HG02798 (cell line): ENCODE data around the gene HAAO.

ENCODE experiments used
- ATAC-seq: cut with Tn5 transposase; IDR thresholded peaks from one replicate; pipeline ENCODE4 v1.9.1; 2021; ENCODE audit warnings: mild to moderate bottlenecking; ENCODE audit not compliant: unreplicated experiment, poor library complexity

Gene HAAO

DNA sequence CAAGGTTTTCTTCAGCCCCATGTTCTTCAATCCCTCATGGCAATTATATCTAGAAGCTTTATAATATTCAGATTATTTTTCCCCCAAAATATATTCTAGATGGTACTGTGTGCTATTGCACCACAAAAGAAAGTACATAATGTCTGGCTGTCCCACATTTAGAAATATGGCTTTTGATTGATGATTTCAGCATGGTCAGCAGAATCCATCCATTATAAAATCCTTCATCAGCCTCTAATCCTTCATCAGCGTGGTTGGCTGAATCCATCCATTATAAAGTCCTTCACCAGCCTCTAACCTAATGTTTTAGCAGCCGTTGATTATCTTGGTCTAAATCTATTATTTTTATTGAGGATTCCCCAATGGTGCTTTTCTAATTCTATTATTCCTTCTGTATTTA lies 23.3 kb upstream of the HAAO start:
- ATAC-seq: no peak

DNA sequence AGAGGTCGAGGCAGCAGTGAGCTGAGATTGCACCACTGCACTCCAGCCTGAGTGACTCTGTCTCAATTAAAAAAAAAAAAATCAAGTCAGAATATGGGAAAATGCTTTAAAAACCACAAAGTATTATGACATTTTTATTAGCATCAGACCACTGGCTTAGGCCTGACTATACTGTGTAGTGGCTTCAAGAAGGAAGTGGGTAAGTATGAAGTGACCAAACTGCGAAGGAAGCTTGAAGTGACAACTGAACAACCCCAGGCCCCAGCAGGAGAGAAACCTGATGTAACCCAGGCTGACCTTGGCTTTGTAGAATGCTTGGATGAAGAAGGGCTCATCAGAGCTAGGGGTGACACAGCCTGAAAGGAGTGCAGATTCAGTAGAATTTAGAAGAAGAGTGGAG lies 21.4 kb upstream of the HAAO start:
- no peak for ATAC-seq

GRCh38 chr2:42812899-42813479 lies 20.6 kb upstream of the HAAO start:
- no peak for ATAC-seq

- peak; percentile 9 for ATAC-seq
Observed at GRCh38 chr2:42810971-42811811, 18.8 kb upstream of the HAAO start.

DNA sequence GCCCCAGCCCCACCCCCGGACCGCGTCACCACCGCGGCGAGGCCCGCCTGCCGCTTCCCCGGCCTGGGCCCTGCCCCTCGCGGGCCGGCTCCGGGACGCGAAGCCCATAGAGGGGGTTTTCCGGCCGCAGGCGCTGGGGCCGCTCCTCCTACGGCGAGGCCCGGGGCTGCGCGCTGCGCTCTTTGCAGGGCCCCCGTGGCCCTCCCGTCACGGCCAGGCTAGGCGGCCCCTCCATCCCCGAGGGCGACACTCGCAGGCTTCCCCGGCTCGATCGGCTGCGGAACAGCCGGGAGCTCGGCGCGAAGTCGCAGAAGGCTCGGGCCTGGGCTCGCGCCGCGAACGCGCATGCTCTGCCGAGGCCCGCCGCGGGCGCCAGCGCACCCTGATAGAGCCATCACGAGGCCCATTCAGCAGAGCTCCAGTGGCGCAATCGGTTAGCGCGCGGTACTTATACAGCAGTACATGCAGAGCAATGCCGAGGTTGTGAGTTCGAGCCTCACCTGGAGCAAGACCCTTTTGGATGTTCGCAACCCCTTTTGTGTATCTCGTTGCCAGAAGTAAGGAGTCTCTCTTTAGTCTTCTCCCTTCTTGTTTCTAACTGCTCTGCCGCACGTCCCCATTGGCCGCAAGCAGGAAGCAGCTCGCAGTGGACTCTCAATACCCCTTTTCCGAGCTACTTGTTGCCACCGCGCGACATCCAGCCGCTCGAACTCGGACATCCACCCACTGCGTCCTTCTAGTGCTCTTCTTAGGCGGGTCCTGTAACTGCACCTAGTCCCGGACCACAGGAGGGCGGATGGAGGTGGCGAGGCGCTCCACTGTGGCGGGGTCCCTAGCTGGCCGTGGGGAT lies 18.0 kb upstream of the HAAO start:
- ATAC-seq: peak; percentile 80

DNA sequence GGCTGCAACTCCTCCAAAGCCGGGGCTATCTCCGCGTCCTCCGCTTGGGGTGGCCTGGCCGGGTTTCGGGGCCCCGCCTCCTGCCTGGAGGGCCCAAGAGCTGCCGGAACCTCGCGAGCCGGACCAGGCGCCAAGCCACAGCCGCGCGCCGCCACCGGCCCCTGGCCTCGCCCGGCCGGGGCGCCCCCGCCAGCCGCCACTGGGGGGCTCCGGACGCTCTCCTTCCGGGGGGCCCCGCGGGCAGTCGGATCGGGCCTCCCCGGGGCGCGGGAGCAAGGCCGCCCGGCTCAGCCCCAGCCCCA lies 17.4 kb upstream of the HAAO start:
- ATAC-seq: no peak

DNA sequence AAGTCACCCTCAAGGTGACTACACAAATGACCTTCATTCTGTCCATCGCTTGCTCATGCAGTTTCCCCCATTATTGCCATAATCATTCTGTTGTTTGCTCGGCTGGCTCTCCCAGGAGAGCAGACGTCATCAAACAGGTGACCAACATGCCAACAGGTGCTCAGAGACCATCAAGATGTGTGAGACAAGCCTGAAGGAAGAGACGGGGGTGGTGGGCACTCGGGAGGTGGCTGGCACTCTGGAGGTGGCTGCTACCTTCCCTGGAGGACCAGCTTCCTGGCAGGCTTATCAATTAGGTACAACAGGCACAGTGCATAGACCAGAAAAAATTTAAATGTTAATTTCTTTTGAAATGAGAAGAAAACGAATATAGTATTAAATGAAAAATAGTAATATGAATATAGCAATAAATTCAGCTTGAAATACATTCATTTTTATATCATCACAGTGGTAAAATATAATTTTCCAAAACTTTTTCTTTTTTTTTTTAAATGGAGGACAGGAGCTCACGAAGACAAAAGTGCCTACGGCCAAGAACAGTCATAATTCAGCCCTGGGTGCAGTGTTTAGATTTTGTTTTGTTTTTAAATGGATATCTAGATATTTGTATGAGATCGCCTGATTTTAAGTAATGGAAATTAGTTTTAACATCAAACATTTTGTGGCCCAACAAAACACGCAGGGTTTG lies 16.9 kb upstream of the HAAO start:
- no peak for ATAC-seq

DNA sequence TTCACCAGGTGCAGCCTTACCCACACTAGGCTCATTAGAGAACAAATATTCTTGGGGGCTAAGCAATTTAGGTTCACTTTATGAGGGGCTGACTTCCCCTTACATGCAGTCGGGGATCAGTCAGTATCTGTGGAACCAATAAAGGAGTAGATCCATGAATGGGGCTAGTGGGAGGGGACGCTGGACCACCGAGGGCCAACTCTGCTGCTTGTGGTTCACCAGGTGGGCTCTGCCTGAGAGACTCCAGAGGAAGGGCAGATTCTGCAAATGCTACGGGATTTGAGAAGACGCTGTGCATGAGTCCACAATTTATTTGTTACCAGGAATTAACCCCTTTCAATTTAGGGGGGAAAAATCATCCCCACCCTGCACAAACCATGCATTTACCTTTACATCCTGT lies 15.9 kb upstream of the HAAO start:
- ATAC-seq: no peak

DNA sequence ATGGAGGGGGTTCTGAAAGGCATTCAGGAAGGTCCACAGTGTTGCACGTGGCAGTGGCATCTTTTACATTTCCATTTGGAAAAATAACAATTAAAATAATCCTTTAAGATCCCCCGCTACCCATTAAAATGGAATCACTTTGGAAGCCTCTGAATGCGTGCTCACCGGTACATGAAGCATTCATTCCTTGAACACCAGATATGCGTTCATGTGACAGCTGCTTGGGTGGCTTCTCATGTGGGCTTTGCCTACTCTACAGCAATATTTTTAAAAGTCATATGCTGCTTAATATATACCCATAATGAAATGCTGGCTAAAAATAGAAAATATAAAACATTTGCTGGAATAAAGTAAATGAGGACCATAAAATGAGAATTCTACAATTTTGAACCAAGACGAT lies 14.4 kb upstream of the HAAO start:
- ATAC-seq: no peak

DNA sequence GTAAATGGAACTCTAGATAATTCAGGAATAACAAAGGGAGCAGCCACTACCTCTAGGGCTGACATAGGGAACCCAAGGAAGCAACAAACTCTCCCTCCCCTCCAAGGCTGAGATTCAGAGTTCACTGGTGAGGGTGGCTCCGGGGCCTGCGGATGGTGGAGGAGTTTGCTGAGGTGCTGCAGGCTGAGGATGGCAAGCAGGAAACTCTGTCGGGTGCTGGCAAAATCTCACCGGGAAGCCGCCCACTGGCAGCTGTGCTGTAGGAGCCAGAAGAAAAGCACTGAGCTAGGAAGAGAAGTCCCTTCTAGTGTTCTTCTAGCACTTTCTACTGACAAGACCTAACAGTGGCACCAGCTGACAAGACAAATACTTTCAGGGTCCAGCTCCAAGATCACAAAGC lies 12.5 kb upstream of the HAAO start:
- ATAC-seq: no peak

DNA sequence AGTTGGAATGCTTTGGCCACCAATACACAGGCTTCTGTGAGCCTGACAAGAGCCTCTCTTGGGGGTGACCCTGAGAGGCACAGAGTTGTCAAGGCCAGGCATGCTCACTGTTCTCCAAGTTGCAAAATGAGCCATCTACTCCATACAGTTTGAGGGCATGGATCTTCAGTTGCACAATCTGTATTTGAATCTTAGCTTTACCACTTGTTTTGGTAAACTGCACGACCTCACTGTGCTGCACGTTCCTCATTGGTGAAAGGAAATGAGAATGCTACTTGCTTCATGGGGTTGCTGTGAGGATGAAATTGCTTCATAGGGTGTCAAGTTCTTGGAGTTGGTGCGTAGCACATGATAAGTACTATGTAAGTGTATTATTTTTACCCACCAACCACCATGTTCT lies 12.0 kb upstream of the HAAO start:
- ATAC-seq: no peak

DNA sequence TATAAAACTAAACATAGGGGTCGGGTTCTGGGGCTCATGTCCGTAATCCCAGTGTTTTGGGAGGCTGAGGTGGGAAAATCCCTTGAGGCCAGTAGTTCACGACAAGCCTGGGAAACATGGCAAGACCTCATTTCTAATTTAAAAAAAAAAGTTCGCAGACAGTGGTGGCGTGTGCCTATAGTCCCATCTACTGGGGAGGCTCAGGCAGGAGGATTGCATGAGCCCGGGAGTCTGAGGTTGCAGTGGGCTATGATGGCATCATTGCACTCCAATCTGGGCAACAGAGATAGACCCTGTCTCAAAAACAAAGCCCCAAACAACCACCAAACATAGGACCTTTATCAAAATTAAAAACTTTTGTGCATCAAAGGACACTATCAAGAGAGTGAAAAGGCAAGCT lies 9.8 kb upstream of the HAAO start:
- no peak for ATAC-seq

DNA sequence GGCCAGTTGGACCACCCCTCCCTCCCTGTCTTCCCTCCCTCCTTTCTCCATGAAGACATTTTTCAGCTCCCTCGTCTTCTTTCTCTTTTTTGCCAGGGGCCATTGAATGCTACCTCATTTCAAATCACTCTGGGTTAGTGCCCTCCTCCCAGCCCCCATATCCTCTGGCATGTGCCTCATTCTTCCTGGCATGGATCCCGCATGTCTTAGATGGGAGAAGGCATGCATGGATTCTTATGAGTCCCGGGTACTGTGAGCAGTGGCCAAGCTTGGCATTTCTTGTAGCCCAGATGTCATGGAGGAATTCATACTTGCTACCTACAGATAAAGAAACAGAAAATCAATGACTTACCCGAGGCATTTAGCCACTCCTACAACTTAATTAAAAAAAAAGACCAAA lies 9.0 kb upstream of the HAAO start:
- ATAC-seq: no peak

DNA sequence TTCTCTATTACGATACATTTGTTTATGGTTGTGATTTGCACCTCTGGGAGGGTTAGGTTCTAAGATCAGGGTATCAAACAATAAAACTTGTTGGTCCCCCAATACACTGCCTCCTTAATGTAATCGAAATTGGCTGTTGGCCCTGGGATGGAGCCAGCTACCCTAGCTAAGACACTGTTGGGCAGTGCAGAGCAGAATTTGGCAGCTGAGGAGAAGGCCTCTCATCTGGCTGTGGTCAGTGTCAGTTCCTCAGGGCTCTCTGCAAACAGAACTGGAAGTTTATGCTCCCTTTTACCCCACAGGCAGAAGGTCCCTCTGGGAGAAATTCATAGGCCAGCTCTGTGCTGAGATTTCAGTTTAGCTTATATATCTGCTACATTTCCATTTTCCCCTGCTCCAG lies 8.6 kb upstream of the HAAO start:
- ATAC-seq: no peak

GRCh38 chr2:42800461-42800962 lies 8.1 kb upstream of the HAAO start:
- ATAC-seq: no peak

- ATAC-seq: no peak
Observed at GRCh38 chr2:42799881-42800280, 7.5 kb upstream of the HAAO start.

- ATAC-seq: no peak
Observed at GRCh38 chr2:42797281-42797680, 4.9 kb upstream of the HAAO start.

DNA sequence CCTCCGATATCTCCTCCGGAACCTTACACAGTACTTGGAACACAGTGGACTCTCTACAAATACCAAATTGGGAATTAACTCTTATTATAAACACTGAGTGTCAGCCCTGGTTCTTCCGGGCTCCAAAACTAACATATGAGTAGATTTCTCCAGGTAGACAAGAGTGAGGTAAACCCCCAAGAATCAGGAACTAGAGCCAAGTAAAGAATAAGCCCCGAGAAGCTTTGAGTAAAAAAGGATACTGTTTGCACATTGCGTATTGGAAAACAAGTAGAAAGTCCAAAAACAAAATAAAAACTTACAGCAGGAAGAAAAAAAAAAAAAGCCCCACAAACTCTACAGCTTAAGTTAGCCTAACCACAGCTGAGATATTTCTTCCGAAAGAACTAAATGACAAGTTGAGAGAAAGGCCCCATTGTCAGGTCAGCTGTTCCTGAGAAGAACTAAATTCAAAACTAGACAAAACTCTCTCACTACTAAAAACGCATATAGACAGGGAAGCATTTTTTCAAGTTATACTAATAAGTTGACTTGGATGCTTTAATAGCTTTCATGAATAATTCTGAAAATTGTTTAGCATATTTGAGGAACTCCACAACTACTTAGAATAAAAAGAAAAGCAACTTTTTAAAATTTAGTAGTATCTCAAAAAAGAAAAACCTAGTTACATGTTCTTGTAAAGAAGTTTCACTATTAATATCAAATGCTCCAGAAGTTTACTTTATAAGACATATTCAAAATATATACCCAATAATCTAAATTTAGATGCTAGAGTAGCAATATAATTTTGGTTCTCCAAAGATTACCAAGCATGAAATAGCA lies 4.3 kb upstream of the HAAO start:
- peak; percentile 39 for ATAC-seq

- peak; percentile 55 for ATAC-seq
Observed at GRCh38 chr2:42795841-42796301, 3.5 kb upstream of the HAAO start.

DNA sequence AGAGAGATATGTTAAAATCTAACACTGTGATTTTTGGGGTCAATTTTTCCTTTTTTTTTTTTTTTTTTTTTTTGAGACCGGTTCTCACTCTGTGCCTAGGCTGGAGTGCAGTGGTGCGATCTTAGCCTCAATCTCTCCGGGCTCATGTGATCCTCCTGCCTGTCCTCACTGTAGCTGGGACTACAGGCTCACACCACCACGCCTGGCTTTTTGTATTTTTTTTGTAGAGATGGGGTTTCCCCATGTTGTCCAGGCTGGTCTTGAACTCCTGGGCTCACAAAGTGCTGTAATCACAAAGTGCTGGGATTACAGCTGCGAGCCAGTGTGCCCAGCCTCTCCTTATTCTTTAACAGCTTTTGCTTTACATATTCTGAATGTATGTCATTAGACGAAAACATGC lies 2.9 kb upstream of the HAAO start:
- no peak for ATAC-seq
